ENCODE data around the gene AKAP5.

The AKAP5 gene

GRCh38 chr14:64465191-64465822, at the start of gene AKAP5:
TSS of gene AKAP5 (plus strand) at chr14:64465499. CDS start at chr14:64468395, 2,896 bp downstream.
- peak; percentile 77 for DNase-seq (ENCODE audit: low spot score)
- no peak for TF ChIP-seq CTCF (IDR thresholded peaks at IDR 0.05)
- Histone ChIP-seq H3K27ac (peak within 1 kb of the TSS; percentile 64 to 83), H3K4me3 (peak within 1 kb of the TSS; percentile 88)

DNA sequence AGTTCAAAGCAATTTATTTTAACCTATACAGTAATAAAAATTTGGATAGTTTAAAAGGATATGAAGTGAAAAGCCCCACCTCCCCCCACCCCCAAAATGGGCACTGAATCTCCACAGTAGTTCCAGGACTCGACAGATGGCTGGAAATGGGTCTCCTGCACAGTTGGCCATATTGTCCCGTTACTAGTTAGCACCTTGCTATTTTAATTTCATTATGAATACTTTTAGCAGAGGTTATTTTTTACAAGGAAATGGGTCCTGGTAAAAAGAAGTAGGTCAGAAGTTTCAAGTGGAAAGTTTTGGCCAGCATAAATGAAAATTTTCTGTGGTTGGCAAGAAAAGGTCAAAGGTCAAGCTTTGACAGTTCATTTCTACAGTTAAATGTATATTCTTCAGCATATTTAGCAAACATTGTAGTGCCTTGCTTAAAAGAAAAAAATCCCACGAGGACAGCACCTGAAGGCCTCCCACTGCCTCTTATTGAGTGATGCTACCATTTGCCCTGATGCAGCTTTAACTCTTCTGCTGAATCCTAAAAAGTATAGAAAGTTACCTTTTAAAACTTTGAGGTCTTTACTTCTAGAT, 48.9 kb upstream of the AKAP5 start:
- DNase-seq (ENCODE audit: low spot score): no peak
- no peak for TF ChIP-seq CTCF (IDR thresholded peaks at IDR 0.05)

DNA sequence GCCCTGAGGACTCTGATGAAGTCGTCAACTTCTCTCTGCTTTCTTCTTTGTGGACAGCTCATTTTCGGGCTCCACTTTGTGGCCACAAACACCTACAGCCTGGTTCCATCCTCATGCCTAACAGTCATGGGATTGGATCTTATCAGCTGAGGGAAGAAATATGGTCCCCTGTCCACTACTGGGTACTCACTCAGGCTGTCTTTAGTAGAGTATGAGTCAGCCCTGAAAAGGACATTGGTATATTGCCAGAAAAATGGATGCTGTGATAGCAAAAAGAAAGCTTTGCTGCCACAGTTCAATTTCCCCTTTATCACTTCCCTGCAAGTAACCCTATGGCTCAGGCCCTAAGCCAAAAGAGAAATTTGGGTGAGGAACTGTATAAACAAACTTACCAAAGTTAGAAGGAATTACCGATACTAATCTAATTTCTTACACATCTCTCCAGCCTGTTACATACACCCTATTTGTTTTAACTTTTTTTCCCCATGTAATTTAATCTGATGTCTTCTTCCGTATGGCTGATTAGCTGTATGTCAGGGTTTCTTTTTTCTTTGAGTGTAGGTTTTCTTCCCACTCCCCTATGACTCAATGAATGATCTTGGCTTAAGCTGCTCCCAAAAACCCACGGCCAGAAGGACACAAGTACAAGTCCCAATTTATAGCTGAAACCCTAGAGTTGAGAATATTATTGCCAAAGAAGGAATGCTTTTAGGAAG, 48.1 kb upstream of the AKAP5 start:
- DNase-seq (ENCODE audit: low spot score): no peak
- TF ChIP-seq CTCF (IDR thresholded peaks at IDR 0.05): no peak
- Histone ChIP-seq H3K27ac (no peak overlapping the region), H3K4me3 (no peak overlapping the region)

More for the DNA sequence above, 48.9 kb upstream of the AKAP5 start:
- Histone ChIP-seq H3K27ac (no peak overlapping the region), H3K4me3 (no peak overlapping the region)

DNA sequence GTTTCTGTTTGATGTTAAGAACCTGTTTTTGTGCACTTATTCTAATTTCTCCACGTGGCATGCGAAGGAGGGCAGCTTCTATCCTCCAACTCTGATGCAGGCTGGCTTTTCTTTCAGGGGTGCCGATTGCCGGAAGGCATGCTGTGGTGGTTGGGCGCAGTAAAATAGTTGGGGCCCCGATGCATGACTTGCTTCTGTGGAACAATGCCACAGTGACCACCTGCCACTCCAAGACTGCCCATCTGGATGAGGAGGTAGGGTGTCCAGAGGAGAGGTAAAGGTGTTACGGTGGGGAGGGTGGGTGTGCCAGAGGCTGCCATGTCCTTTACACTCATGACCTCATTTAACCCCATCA, 47.6 kb upstream of the AKAP5 start:
- DNase-seq (ENCODE audit: low spot score): no peak
- Histone ChIP-seq H3K27ac (no peak overlapping the region), H3K4me3 (no peak overlapping the region)
- TF ChIP-seq CTCF (IDR thresholded peaks at IDR 0.05): no peak

DNA sequence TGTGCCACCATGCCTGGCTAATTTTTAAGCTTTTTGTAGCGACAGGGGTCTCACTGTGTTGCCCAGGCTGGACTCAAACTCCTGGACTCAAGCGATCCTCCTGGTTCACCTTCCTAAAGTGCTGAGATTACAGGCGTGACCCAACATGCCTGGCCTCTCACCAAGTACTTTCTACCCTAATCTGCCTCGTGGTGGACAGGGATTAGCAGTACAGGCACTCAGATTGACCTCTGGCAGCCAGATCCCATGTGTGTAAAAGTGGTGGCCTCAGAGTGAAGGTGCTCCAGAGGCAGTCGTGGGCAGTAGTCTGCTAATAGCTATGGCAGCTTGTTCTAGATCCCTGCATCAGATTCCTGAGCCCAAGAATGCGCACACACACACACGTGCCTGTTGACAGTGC, 46.3 kb upstream of the AKAP5 start:
- Histone ChIP-seq H3K4me3 (no peak overlapping the region), H3K27ac (no peak overlapping the region)
- TF ChIP-seq CTCF (IDR thresholded peaks at IDR 0.05): no peak
- DNase-seq (ENCODE audit: low spot score): no peak

DNA sequence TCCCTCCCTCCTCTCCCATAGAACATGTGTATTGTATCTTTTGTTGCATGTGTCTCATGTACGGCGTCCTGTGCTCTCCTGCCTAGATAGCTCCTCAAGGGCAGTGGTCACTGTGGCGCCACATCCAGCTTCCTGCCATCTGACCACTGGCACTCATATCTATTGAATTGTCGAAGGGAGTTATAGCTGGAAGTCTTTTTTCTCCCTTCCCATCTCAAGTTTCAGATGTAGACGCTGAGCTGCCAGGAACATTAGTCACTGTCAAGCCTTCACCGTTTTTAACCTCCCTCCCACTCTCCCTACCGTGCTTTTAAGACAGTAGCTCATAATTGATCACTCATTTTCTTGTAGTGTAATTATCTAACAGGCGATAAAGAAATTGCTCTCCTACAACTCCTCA, 44.1 kb upstream of the AKAP5 start:
- no peak for DNase-seq (ENCODE audit: low spot score)
- H3K4me3 ChIP-seq: no peak overlapping the region
- H3K27ac ChIP-seq: no peak overlapping the region
- no peak for TF ChIP-seq CTCF (IDR thresholded peaks at IDR 0.05)

- no peak overlapping the region for H3K27ac ChIP-seq
- TF ChIP-seq CTCF (IDR thresholded peaks at IDR 0.05): no peak
- DNase-seq (ENCODE audit: low spot score): no peak
- no peak overlapping the region for H3K4me3 ChIP-seq
Observed at GRCh38 chr14:64422005-64422404, 43.3 kb upstream of the AKAP5 start.
